Kidney (tissue), 14 donors: Measurements from ENCODE around the gene COIL. TPM values are rescaled to one million over a fixed set of nuclear protein-coding genes. Genes with fewer than 3 reads are reported as not detected.

Experiments used
- DNase-seq, 5 donors: peaks; one replicate each; pipeline ENCODE4 v3.0.0-alpha.2; 2013 to 2020
- FAIRE-seq: peaks from 2 replicates; lab custom pipeline; 2012; peaks lifted over from hg19 to GRCh38; lab: Jason Lieb, UNC
- H3K27ac ChIP-seq, 2 donors: one replicate each; pipeline ENCODE4 v1.7.0; 2013; ENCODE audit warnings: low read depth in 2 of 2, low read length in 2 of 2, inconsistent platforms in 1 of 2
- H3K27me3 ChIP-seq: one replicate; pipeline ENCODE4 v1.7.1; 2013; ENCODE audit warnings: low read length, inconsistent platforms; ENCODE audit not compliant: control insufficient read depth, insufficient read depth
- H3K36me3 ChIP-seq, 3 donors: one replicate each; pipeline versions ENCODE4 v1.7.0 to v1.7.1; 2013; ENCODE audit warnings: low read length in 3 of 3, control low read depth in 1 of 3, inconsistent platforms in 1 of 3; ENCODE audit not compliant: insufficient read depth in 3 of 3, control insufficient read depth in 2 of 3
- H3K4me1 ChIP-seq, 3 donors: one replicate each; pipeline versions ENCODE4 v1.7.0 to v1.7.1; 2013; ENCODE audit warnings: low read length in 3 of 3, inconsistent platforms in 1 of 3, low read depth in 1 of 3; ENCODE audit not compliant: control insufficient read depth in 2 of 3, insufficient read depth in 2 of 3
- H3K4me3 ChIP-seq, 3 donors: one replicate each; pipeline versions ENCODE4 v1.7.0 to v1.8.1; 2013; ENCODE audit warnings: low read length in 3 of 3, control low read depth in 1 of 3, inconsistent platforms in 1 of 3
- H3K9ac ChIP-seq, 3 donors: one replicate each; pipeline versions ENCODE4 v1.7.0 to v1.7.1; 2013; ENCODE audit warnings: low read length in 3 of 3, control low read depth in 1 of 3, inconsistent platforms in 1 of 3
- H3K9me3 ChIP-seq, 3 donors: one replicate each; pipeline versions ENCODE4 v1.7.0 to v1.7.1; 2013; ENCODE audit warnings: low read length in 3 of 3, control low read depth in 1 of 3, inconsistent platforms in 1 of 3; ENCODE audit not compliant: control insufficient read depth in 2 of 3, insufficient read depth in 1 of 3
- CTCF ChIP-seq: IDR thresholded peaks from 3 replicates; pipeline ENCODE4 v1.5.1; 2012; ENCODE audit warnings: mild to moderate bottlenecking, moderate library complexity, borderline replicate concordance; ENCODE audit not compliant: insufficient read depth; ENCODE audit errors: extremely low read depth
- intact Hi-C: fragments of 100-400 bp; cut with DNase I; formaldehyde crosslinking; loops from one replicate; pipeline ENCODE4 v1.11.1; 2022
- polyA plus RNA-seq: library from polyadenylated mRNA; stranded (reverse); fragments of 350-450 nt; fragmentation: Illumina TruSeq; extraction: RNeasy Lipid Tissue Mini Kit (QIAGEN cat#74804); gene quantifications from one replicate; pipeline ENCODE4 v1.2.3, GENCODE V29; 2014; ENCODE audit warnings: low read depth, low replicate concordance; ENCODE audit not compliant: insufficient read depth
- total RNA-seq: library from RNA; stranded (reverse); fragmentation: NEBNext Ultra II Directional; extraction: Animal tissue kit (Norgen Biotek cat#: 25700); gene quantifications from one replicate; pipeline ENCODE4 v1.2.1, GENCODE V29; 2021
- donor health status: control.
- donor health status: control.
- donor health status: control.
- donor health status: control.
- donor health status: control.
- donor health status: DM: yes; HTN: yes; CAD: no.
- donor health status: Normal renal cell carcinoma (clear cell type).

Gene COIL
- total and polyA plus RNA-seq, 2 donors from 2014 or later, result 8.6 to 14.2 TPM

- H3K27me3 ChIP-seq, result no peaks in the 10 kb centered on the region
- H3K9me3 ChIP-seq, result no peaks in the 10 kb centered on the region
- no peak overlapping the region for H3K4me3 ChIP-seq
- H3K36me3 ChIP-seq, result no peaks in the 10 kb centered on the region
- no peak for TF ChIP-seq CTCF
- peaks cover 0 to 8% (median 0%) of the 10 kb centered on the region in 3 donors for H3K4me1 ChIP-seq
- DNase-seq (no peak), FAIRE-seq (no peak)
- no peak overlapping the region for H3K9ac ChIP-seq
- intact Hi-C loops, result no loop called here
- H3K27ac ChIP-seq, result no peak overlapping the region
These were observed 41.9 kb downstream of the COIL start for GRCh38 chr17:56918916-56919315.

- Histone ChIP-seq H3K27ac (no peak overlapping the region), H3K27me3 (no peaks in the 10 kb centered on the region), H3K9me3 (no peaks in the 10 kb centered on the region), H3K36me3 (no peaks in the 10 kb centered on the region), H3K9ac (no peak overlapping the region), H3K4me1 (peaks cover 0 to 12% (median 3%) of the 10 kb centered on the region in 3 donors), H3K4me3 (no peak overlapping the region)
- TF ChIP-seq CTCF, result no peak
- intact Hi-C loops, result no loop called here
- no peak for FAIRE-seq
- DNase-seq, result no peak
These were observed 43.1 kb downstream of the COIL start for GRCh38 chr17:56917559-56918296.

GRCh38 chr17:56914581-56915273 is 46.1 kb downstream of the COIL start:
- H3K27me3 ChIP-seq, result no peaks in the 10 kb centered on the region
- H3K4me3 ChIP-seq, result peak overlapping the region; percentile 73 to 94 (median 85)
- H3K36me3 ChIP-seq, result no peaks in the 10 kb centered on the region
- peak overlapping the region; percentile 57 to 92 (median 57) for H3K9ac ChIP-seq
- DNase-seq, result no peak
- no peak for FAIRE-seq
- TF ChIP-seq CTCF, result no peak
- H3K4me1 ChIP-seq, result peaks cover 0 to 24% (median 12%) of the 10 kb centered on the region in 3 donors
- H3K9me3 ChIP-seq, result no peaks in the 10 kb centered on the region
- intact Hi-C loops, result no loop called here
- peak overlapping the region; percentile 79 to 93 for H3K27ac ChIP-seq
